Measurements from ENCODE around the gene POT1.
A peak's percentile ranks its signal among the peaks of the same experiment; 100 is the strongest.

The POT1 gene

GRCh38 chr7:124909808-124910207, 19.8 kb downstream of the POT1 start:
- no peak for DNase-seq

DNA sequence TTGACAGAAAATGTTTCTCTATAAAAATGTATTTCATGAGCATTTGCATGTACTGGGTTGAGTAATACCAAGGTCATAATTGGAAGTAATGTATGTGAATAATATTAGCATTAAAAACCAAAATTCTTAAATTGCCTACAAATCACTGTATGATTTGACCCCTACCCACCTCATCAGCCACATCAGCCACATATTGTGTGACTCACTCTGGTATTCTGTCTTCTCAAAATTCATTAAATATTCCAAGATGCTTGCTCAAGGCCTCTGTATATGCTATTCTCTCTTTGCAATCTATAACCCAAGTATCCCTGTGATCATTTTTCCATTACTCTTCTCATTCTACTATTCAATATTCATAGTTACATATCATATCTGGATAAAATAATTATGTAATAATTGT, 21.4 kb downstream of the POT1 start:
- DNase-seq = no peak

GRCh38 chr7:124907490-124907889, 22.1 kb downstream of the POT1 start:
- DNase-seq = no peak

DNA sequence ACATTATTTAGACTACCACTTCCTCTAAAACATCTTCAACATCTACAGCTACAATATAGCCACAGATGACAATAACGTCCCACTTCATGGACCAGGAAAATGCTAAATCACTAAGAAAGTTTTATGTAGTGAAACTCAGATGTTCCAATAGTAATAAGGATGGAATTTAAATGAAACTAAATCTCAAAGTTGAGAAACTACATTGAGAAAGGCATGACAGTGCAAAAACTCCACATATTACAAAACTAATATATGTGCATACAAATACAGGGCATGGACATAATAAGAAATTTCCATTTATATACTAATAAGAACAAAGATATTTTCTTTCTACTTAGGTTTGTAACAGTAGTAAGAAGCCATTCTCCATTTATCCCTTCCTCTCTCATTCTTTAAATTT, 31.1 kb downstream of the POT1 start:
- DNase-seq = no peak

DNA sequence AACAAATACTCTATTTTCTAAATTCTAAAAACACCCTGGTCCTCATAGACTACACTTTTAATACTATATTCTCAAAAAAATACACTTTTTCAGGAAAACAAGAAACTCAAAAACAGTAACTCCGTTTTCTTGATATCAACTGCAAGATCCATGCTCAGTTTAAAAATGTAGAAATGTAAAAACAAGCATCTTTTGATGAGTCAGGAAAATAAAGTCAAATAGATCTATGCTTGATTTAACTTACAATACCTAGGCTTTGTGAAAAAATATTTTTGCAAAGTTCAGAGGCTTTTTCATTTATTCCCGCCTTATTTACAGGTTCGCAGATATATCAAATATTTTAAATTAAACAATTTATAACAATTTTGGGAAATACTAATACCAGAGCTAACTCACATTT, 33.6 kb downstream of the POT1 start:
- DNase-seq = no peak

DNA sequence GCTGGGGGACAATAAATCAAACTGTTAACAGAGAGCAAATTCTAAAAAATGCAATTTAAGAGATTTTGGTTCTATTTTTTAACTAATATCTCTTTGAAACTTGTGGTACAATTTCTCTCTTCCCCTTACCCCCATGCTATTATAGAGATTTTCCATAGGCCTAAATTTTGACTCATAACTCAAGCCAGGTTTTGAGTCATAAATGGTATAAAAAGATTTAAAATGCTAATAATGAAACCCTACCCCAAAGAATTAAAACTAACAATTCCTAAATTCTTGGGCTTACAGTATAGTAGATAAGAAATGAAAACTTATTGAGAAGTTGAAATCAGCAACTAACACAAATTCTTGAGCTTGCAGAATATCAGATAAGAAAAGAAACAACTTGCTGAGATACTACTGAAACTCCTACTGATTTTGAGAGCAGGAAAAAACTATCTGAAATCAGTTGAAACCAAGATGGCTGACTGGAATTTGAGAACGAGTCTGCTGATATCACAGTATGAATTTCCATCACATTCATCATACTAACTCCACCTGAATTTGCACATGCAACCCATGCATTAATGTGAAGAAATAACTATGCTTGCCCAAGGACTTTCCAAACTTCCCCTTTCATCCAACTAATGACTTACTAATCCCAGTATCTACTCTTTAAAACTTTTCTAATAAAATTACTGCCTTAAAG, 36.3 kb downstream of the POT1 start:
- no peak for DNase-seq

DNA sequence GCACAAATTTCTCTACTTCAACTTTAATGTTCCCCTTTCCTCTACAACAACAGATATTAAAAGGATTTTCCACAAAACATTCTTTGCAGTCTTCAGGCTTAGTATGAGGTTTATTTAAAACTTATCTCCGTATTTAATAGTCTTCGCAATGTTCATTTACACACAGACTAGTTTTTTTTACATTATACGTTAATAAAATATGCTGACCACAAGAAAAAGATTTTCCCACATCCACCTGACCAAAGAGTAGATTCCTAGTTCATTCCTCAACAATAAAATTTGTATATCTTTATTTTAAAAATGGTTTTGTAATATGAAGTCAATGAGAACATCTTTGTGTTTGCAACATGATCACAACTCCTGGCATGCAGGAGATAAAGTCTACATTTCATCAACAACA, 42.4 kb downstream of the POT1 start:
- DNase-seq = no peak

- DNase-seq = no peak
Observed at GRCh38 chr7:124881981-124882380, 47.6 kb downstream of the POT1 start.

- no peak for DNase-seq
Observed at GRCh38 chr7:124879771-124880170, 49.9 kb downstream of the POT1 start.

GRCh38 chr7:124879103-124879502, 50.5 kb downstream of the POT1 start:
- no peak for DNase-seq

GRCh38 chr7:124874644-124875163, 54.9 kb downstream of the POT1 start:
- no peak for DNase-seq

DNA sequence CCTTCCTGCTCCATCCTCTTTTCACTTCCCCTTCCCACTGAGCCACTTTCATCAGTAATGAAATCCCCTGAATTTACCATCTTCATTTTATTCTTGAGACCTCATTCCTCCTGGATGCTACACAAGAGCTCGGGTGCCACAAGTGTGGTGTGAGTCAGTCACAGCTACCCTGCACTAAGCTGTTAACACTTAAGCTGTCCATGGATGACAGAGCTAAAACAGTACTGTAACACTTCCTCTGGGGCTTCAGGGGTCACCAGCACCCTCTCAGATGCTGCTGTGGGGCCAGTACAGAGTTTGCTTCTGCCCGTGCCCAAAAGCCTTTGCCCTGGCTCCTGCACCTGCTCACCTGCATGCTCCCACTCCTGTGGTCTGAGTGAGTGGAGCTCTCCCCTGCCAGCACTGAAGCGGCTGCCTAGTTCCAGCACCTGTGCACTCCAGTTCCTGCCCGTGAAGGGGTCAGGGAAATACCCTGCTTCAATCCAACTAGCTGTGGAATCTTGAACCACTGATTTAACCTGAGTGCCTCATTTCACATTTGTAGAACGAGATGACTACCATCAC, 71.9 kb downstream of the POT1 start:
- DNase-seq = no peak

- peak; percentile 6 for DNase-seq
Observed at GRCh38 chr7:124856299-124856888, 73.2 kb downstream of the POT1 start.

DNA sequence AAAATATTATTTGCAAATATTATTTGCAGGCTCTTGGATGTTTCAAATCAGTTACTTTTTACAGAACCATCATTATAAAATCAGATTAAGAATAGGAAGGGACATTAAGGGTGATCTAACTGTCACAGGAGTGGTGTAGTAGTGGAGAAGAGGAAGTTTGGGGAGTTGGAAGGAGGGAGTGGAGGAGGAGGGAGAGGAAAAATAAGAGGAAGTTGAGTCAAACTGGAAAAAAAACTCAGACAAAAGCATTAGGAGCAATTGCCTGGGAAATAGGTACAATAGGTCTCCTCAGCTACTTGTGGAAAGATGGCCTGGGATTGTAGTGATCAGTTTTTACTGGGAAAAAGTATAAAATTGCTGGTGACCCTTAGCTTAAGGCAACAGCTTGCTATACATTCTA, 86.3 kb downstream of the POT1 start:
- DNase-seq = no peak

GRCh38 chr7:124840435-124840834, 89.2 kb downstream of the POT1 start:
- no peak for DNase-seq

- no peak for DNase-seq
Observed at GRCh38 chr7:124839687-124840086, 89.9 kb downstream of the POT1 start.

DNA sequence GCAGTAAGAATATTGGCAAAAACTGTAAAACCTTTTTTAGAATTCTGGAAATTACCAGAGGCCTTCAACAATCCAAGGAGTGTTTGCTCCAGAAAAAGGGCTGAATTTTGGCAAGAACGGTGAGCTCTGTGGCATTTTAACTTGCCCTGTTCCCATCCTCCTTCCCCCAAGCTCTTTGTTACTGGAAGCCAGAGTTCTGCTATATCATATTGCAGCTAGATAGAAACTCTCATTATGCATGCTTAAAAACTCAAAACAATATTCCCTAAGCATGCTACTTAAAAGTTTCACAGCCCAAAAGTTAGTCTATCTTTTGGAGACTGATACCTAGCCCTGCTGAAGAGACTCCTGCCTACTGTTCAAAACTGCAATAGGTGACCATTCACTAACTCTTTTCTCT, 93.5 kb downstream of the POT1 start:
- DNase-seq = no peak

- DNase-seq = no peak
Observed at GRCh38 chr7:124818807-124819206, 110.8 kb downstream of the POT1 start.

DNA sequence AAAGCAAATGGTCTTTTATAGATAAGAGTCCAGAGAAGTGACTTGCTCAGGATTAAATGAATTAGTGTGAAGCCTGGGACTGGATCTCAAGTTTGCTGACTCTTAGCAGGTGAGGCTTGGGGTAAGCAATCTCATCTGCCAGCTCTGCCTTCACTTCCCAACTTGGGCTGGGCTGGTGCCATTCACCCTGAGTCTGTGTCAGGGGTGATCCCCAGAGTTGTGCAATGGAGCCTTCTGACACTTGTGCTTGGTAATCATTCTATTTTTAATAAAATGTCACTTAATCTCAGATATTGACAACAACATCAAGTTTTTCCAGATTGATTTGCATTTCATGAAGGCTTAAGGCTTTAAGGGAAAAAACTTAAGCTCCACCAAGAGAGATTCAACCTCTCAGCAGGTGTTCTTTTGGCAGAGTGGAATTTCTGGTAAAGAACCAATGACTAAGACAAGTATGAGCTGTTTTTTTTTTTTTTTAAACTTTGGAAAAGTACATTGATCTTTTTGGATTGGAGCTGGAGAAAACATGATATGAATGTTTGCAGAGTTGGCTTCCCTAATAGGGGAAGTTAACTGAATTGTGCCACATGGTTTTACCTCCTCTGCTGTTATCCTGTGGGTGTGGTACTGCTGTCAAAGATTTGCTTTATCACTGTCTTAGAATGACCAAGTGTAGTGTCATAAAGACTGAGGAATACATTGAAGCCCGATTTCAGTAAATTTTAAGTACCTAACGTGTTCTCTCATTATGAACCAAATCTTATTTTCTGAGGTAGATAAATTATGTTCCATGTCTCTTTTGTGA, 115.4 kb downstream of the POT1 start:
- DNase-seq = no peak

- DNase-seq = no peak
Observed at GRCh38 chr7:124812764-124813163, 116.9 kb downstream of the POT1 start.

DNA sequence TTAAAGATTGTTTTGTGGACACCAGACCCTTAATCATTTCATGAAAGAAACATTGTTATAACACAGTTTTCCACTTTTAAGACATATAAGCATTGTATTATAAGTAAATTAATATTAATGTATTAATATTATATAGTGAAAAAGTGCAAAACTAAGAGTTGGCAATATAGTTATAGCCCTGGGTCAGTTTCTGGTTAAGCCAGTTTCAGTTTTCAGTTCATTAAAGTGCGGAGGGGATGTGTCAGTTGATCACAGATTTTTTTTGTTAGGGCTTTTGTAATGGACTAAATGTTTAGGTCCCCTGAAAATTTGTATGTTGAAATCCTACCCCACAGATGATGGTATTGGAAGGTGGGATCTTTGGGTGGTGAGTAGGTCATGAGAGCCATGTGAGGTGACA, 118.3 kb downstream of the POT1 start:
- no peak for DNase-seq

DNA sequence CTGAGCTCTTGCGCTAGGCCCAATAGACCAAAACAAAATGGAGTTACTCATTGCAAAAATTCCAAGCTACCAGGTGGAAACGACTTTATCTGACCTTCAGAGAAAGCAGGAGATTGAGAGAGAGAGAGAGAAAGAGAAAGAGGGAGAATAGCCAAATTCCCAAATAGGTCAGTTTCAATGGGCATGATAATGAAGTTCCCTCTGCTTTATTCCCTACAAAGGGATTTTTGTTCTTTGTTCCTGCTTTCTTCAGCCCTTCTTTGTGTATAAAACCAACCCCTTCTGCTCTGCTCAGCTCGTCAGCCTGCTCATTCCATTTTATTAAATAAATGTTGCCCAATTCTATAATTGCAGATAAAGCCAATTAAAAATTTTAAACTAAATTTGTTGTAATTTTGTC, 119.0 kb downstream of the POT1 start:
- DNase-seq = no peak

DNA sequence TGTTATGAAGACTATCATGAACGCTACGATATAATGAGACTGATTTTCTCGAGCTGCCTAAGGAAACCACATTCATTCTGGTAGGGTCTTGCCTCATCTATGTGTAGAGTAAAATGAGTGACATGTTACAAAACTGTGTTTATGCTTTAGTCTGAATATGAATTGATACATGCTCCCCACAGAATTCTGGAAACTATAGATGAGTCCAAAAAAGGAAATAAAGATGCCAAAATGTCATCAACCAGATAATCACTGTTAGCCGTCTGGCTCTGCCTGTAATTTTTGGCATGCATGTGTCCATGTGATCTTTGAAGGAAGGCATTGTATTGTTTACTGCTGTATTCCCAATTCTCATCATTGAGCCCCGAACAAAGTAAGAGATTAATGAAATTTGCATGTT, 121.4 kb downstream of the POT1 start:
- no peak for DNase-seq

Data from NCI-H1436 (cell line).